GM23248 (cell line): ENCODE measurements around the gene BDH1.

ENCODE experiments used
- EZH2 ChIP-seq: fragments of 200-600 bp; sonication (generic); IDR thresholded peaks from 2 replicates; pipeline ENCODE4 v1.6.1; 2018; ENCODE audit warnings: antibody characterized with exemption, mild to moderate bottlenecking; ENCODE audit not compliant: insufficient read depth, poor library complexity, severe bottlenecking
- EZH2phosphoT487 ChIP-seq: fragments of 200-600 bp; sonication (generic); IDR thresholded peaks from 2 replicates; pipeline ENCODE4 v1.6.1; 2018; ENCODE audit warnings: antibody characterized with exemption, moderate library complexity, mild to moderate bottlenecking, low read depth; ENCODE audit not compliant: insufficient read depth

- TF ChIP-seq EZH2 (no peak), EZH2phosphoT487 (no peak)
Measured at GRCh38 chr3:197533396-197533795, 22.4 kb downstream of the BDH1 start.
